Measurements from ENCODE around the gene NUDT13. TPM values are rescaled to one million over a fixed set of nuclear protein-coding genes. Genes with fewer than 3 reads are reported as not detected.

NUDT13 gene
- total RNA-seq, 1 donor from 2014 or later: 1.7 TPM

- H3K36me3 Mint-ChIP-seq (ENCODE audit: low read depth): peaks cover 3% of the 10 kb centered on the region
- TF ChIP-seq, protein P1, sequence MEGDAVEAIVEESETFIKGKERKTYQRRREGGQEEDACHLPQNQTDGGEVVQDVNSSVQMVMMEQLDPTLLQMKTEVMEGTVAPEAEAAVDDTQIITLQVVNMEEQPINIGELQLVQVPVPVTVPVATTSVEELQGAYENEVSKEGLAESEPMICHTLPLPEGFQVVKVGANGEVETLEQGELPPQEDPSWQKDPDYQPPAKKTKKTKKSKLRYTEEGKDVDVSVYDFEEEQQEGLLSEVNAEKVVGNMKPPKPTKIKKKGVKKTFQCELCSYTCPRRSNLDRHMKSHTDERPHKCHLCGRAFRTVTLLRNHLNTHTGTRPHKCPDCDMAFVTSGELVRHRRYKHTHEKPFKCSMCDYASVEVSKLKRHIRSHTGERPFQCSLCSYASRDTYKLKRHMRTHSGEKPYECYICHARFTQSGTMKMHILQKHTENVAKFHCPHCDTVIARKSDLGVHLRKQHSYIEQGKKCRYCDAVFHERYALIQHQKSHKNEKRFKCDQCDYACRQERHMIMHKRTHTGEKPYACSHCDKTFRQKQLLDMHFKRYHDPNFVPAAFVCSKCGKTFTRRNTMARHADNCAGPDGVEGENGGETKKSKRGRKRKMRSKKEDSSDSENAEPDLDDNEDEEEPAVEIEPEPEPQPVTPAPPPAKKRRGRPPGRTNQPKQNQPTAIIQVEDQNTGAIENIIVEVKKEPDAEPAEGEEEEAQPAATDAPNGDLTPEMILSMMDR (IDR thresholded peaks at IDR 0.05): no peak
- peaks cover 6% of the 10 kb centered on the region for H3K4me1 Mint-ChIP-seq (ENCODE audit: low read depth)
- no peaks in the 10 kb centered on the region for H3K27me3 Mint-ChIP-seq (ENCODE audit: low read depth)
- no peak overlapping the region for H3K27ac Mint-ChIP-seq (ENCODE audit: unreplicated experiment)
- DNase-seq (ENCODE audit: low spot score): no peak
- H3K9me3 Mint-ChIP-seq (ENCODE audit: low read depth): no peaks in the 10 kb centered on the region
- no peak overlapping the region for H3K4me3 Mint-ChIP-seq (ENCODE audit: unreplicated experiment)
These were observed 62.6 kb downstream of the NUDT13 start for GRCh38 chr10:73172867-73173266.

DNA sequence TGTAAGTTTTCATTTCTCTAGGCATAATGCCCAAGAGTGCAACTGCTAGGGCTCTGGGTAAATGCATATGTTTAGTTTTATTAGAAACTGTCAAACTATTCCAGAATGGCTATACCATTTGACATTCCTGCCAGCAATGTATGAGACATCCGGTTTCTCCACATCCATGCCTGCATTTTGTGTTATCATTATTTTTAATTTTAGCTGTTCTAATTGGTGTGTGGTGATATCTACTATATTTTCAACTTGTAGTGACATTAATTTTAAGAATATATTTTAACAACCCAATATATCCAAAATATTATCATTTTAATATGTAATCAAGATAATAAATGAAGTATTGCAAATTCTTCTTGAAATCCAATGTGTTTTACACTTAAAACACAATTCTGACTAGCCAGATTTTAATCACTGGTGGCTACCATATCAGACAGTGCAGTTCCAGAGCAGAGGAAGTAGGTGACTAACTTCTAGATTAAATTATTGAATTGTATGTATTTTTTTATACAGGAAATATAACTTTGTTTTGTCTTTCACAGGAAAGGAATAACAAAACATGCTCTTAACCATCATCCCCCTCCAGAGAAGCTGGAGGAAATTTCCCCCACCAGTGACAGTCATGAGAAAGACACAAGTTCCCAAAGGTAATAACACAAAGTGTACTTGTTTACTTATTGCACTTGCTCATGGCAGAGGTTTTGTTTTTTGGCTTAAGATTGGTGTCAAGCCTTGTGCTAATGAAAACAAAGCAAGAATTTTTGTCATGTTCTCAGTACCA lies 64.1 kb downstream of the NUDT13 start:
- Mint-ChIP-seq H3K9me3 (ENCODE audit: low read depth) (no peaks in the 10 kb centered on the region), H3K27ac (ENCODE audit: unreplicated experiment) (no peak overlapping the region), H3K4me3 (ENCODE audit: unreplicated experiment) (no peak overlapping the region)

More for the DNA sequence above, 64.1 kb downstream of the NUDT13 start:
- H3K4me1 Mint-ChIP-seq (ENCODE audit: low read depth): no peaks in the 10 kb centered on the region
- no peak for DNase-seq (ENCODE audit: low spot score)
- no peaks in the 10 kb centered on the region for H3K27me3 Mint-ChIP-seq (ENCODE audit: low read depth)
- peaks cover 4% of the 10 kb centered on the region for H3K36me3 Mint-ChIP-seq (ENCODE audit: low read depth)
- TF ChIP-seq, protein P1 (IDR thresholded peaks at IDR 0.05): no peak

Other genes with a start within 250 kb of the NUDT13 start
- gene OIT3, start 216.7 kb upstream of the NUDT13 start, total RNA-seq: 0.17 to 0.36 TPM (median 0.34 TPM) in 3 replicates
- not detected in 3 replicates for gene PLA2G12B, start 155.6 kb upstream of the NUDT13 start, total RNA-seq
- gene P4HA1, start 13.6 kb upstream of the NUDT13 start, total RNA-seq: 126 to 179 TPM (median 174 TPM) in 3 replicates
- gene ECD, start 57.6 kb downstream of the NUDT13 start, total RNA-seq: 25.4 to 30.2 TPM (median 26.6 TPM) in 3 replicates
- gene FAM149B1, start 57.7 kb downstream of the NUDT13 start, total RNA-seq: 19.4 to 23.7 TPM (median 20.8 TPM) in 3 replicates
- gene DNAJC9, start 136.8 kb downstream of the NUDT13 start, total RNA-seq: 17.1 to 27.3 TPM (median 17.6 TPM) in 3 replicates
- gene MRPS16, start 142.2 kb downstream of the NUDT13 start, total RNA-seq: 63.3 to 84.6 TPM (median 66.7 TPM) in 3 replicates
- gene CFAP70, start 248.4 kb downstream of the NUDT13 start, total RNA-seq: 0.42 to 1.4 TPM (median 0.59 TPM) in 3 replicates

Measured in chondrocyte (in vitro differentiated cells).